ENCODE data around the gene FAM53B. TPM values are rescaled to one million over a fixed set of nuclear protein-coding genes. Genes with fewer than 3 reads are reported as not detected.
A peak's percentile ranks its signal among the peaks of the same experiment; 100 is the strongest.

The FAM53B gene
- total and polyA plus RNA-seq, 4 donors: 5.1 to 20.6 (median 9.6) TPM

GRCh38 chr10:124685261-124685660 is 58.9 kb downstream of the FAM53B start:
- Histone ChIP-seq H3K27ac (ENCODE audit: low read depth in 1 of 2, low read length in 2 of 2) (no peak overlapping the region), H3K4me3 (ENCODE audit: low read length in 2 of 2) (no peak overlapping the region), H3K9me3 (ENCODE audit: control insufficient read depth, low read length) (no peaks in the 10 kb centered on the region), H3K27me3 (ENCODE audit: control insufficient read depth in 1 of 2, insufficient read depth in 2 of 2, low read length in 1 of 2) (no peaks in the 10 kb centered on the region), H3K36me3 (ENCODE audit: control insufficient read depth in 1 of 2, insufficient read depth in 2 of 2, low read length in 1 of 2) (peaks cover 0 to 5% of the 10 kb centered on the region in 2 donors), H3K4me1 (ENCODE audit: control insufficient read depth in 1 of 2, insufficient read depth in 2 of 2, low read length in 2 of 2) (no peaks in the 10 kb centered on the region)
- peak in 1 of 2 donors; percentile 88 for DNase-seq
- intact Hi-C loops (cut with DNase I): no loop called here
- no peak for ATAC-seq (ENCODE audit: low FRiP score)
- 65% methylated on average over 12 of the region's 12 CpGs for WGBS, 2 donors

- intact Hi-C loops (cut with DNase I): no loop called here
- H3K9me3 ChIP-seq (ENCODE audit: control insufficient read depth, low read length): no peaks in the 10 kb centered on the region
- no peaks in the 10 kb centered on the region for H3K4me1 ChIP-seq (ENCODE audit: control insufficient read depth in 1 of 2, insufficient read depth in 2 of 2, low read length in 2 of 2)
- DNase-seq: no peak
- peaks cover 0 to 5% of the 10 kb centered on the region in 2 donors for H3K36me3 ChIP-seq (ENCODE audit: control insufficient read depth in 1 of 2, insufficient read depth in 2 of 2, low read length in 1 of 2)
- 60 to 63% methylated on average over 5 of the region's 5 CpGs for WGBS, 2 donors
- H3K27me3 ChIP-seq (ENCODE audit: control insufficient read depth in 1 of 2, insufficient read depth in 2 of 2, low read length in 1 of 2): no peaks in the 10 kb centered on the region
- H3K4me3 ChIP-seq (ENCODE audit: low read length in 2 of 2): no peak overlapping the region
- H3K27ac ChIP-seq (ENCODE audit: low read depth in 1 of 2, low read length in 2 of 2): no peak overlapping the region
- no peak for ATAC-seq (ENCODE audit: low FRiP score)
These were observed 60.4 kb downstream of the FAM53B start for GRCh38 chr10:124683814-124684213.

GRCh38 chr10:124681626-124682552 is 62.3 kb downstream of the FAM53B start:
- 93 to 96% methylated on average over 36 of the region's 36 CpGs for WGBS, 2 donors
- H3K27ac ChIP-seq (ENCODE audit: low read depth in 1 of 2, low read length in 2 of 2): no peak overlapping the region
- intact Hi-C loops (cut with DNase I): no loop called here

GRCh38 chr10:124681091-124681490 is 63.1 kb downstream of the FAM53B start:
- no peak overlapping the region for H3K27ac ChIP-seq (ENCODE audit: low read depth in 1 of 2, low read length in 2 of 2)
- intact Hi-C loops (cut with DNase I): no loop called here
- H3K9me3 ChIP-seq (ENCODE audit: control insufficient read depth, low read length): no peaks in the 10 kb centered on the region
- DNase-seq (no peak), ATAC-seq (ENCODE audit: low FRiP score) (no peak)
- H3K4me3 ChIP-seq (ENCODE audit: low read length in 2 of 2): no peak overlapping the region
- no peaks in the 10 kb centered on the region for H3K4me1 ChIP-seq (ENCODE audit: control insufficient read depth in 1 of 2, insufficient read depth in 2 of 2, low read length in 2 of 2)
- 85 to 94% methylated on average over 5 of the region's 5 CpGs for WGBS, 2 donors
- peaks cover 0 to 5% of the 10 kb centered on the region in 2 donors for H3K36me3 ChIP-seq (ENCODE audit: control insufficient read depth in 1 of 2, insufficient read depth in 2 of 2, low read length in 1 of 2)
- no peaks in the 10 kb centered on the region for H3K27me3 ChIP-seq (ENCODE audit: control insufficient read depth in 1 of 2, insufficient read depth in 2 of 2, low read length in 1 of 2)

More at GRCh38 chr10:124681626-124682552, 62.3 kb downstream of the FAM53B start:
- Histone ChIP-seq H3K9me3 (ENCODE audit: control insufficient read depth, low read length) (no peaks in the 10 kb centered on the region), H3K27me3 (ENCODE audit: control insufficient read depth in 1 of 2, insufficient read depth in 2 of 2, low read length in 1 of 2) (no peaks in the 10 kb centered on the region), H3K36me3 (ENCODE audit: control insufficient read depth in 1 of 2, insufficient read depth in 2 of 2, low read length in 1 of 2) (peaks cover 0 to 5% of the 10 kb centered on the region in 2 donors), H3K4me3 (ENCODE audit: low read length in 2 of 2) (no peak overlapping the region), H3K4me1 (ENCODE audit: control insufficient read depth in 1 of 2, insufficient read depth in 2 of 2, low read length in 2 of 2) (no peaks in the 10 kb centered on the region)
- ATAC-seq (ENCODE audit: low FRiP score) (no peak), DNase-seq (no peak)

- DNase-seq: peak in 1 of 2 donors; percentile 89
- Histone ChIP-seq H3K4me1 (ENCODE audit: control insufficient read depth in 1 of 2, insufficient read depth in 2 of 2, low read length in 2 of 2) (no peaks in the 10 kb centered on the region), H3K27me3 (ENCODE audit: control insufficient read depth in 1 of 2, insufficient read depth in 2 of 2, low read length in 1 of 2) (no peaks in the 10 kb centered on the region), H3K4me3 (ENCODE audit: low read length in 2 of 2) (no peak overlapping the region), H3K9me3 (ENCODE audit: control insufficient read depth, low read length) (no peaks in the 10 kb centered on the region), H3K36me3 (ENCODE audit: control insufficient read depth in 1 of 2, insufficient read depth in 2 of 2, low read length in 1 of 2) (peaks cover 0 to 5% of the 10 kb centered on the region in 2 donors), H3K27ac (ENCODE audit: low read depth in 1 of 2, low read length in 2 of 2) (no peak overlapping the region)
- intact Hi-C loops (cut with DNase I): no loop called here
- 83 to 87% methylated on average over 7 of the region's 7 CpGs for WGBS, 2 donors
- peak; percentile 5 for ATAC-seq (ENCODE audit: low FRiP score)
These were observed 63.5 kb downstream of the FAM53B start for GRCh38 chr10:124680675-124681074.

GRCh38 chr10:124679401-124679800 is 64.8 kb downstream of the FAM53B start:
- no peak overlapping the region for H3K27ac ChIP-seq (ENCODE audit: low read depth in 1 of 2, low read length in 2 of 2)
- no peaks in the 10 kb centered on the region for H3K9me3 ChIP-seq (ENCODE audit: control insufficient read depth, low read length)
- intact Hi-C loops (cut with DNase I): no loop called here
- peaks cover 0 to 5% of the 10 kb centered on the region in 2 donors for H3K36me3 ChIP-seq (ENCODE audit: control insufficient read depth in 1 of 2, insufficient read depth in 2 of 2, low read length in 1 of 2)
- H3K4me3 ChIP-seq (ENCODE audit: low read length in 2 of 2): no peak overlapping the region
- 68 to 70% methylated on average over 8 of the region's 8 CpGs for WGBS, 2 donors
- DNase-seq: no peak
- no peaks in the 10 kb centered on the region for H3K27me3 ChIP-seq (ENCODE audit: control insufficient read depth in 1 of 2, insufficient read depth in 2 of 2, low read length in 1 of 2)
- ATAC-seq (ENCODE audit: low FRiP score): no peak
- H3K4me1 ChIP-seq (ENCODE audit: control insufficient read depth in 1 of 2, insufficient read depth in 2 of 2, low read length in 2 of 2): no peaks in the 10 kb centered on the region

GRCh38 chr10:124678557-124679240 is 65.5 kb downstream of the FAM53B start:
- intact Hi-C loops (cut with DNase I): no loop called here
- DNase-seq (no peak), ATAC-seq (ENCODE audit: low FRiP score) (no peak)
- Histone ChIP-seq H3K4me3 (ENCODE audit: low read length in 2 of 2) (no peak overlapping the region), H3K27me3 (ENCODE audit: control insufficient read depth in 1 of 2, insufficient read depth in 2 of 2, low read length in 1 of 2) (no peaks in the 10 kb centered on the region), H3K9me3 (ENCODE audit: control insufficient read depth, low read length) (no peaks in the 10 kb centered on the region), H3K27ac (ENCODE audit: low read depth in 1 of 2, low read length in 2 of 2) (no peak overlapping the region), H3K36me3 (ENCODE audit: control insufficient read depth in 1 of 2, insufficient read depth in 2 of 2, low read length in 1 of 2) (peaks cover 0 to 5% of the 10 kb centered on the region in 2 donors), H3K4me1 (ENCODE audit: control insufficient read depth in 1 of 2, insufficient read depth in 2 of 2, low read length in 2 of 2) (no peaks in the 10 kb centered on the region)
- 82 to 83% methylated on average over 12 of the region's 12 CpGs for WGBS, 2 donors

- Histone ChIP-seq H3K4me1 (ENCODE audit: control insufficient read depth in 1 of 2, insufficient read depth in 2 of 2, low read length in 2 of 2) (no peaks in the 10 kb centered on the region), H3K9me3 (ENCODE audit: control insufficient read depth, low read length) (no peaks in the 10 kb centered on the region), H3K4me3 (ENCODE audit: low read length in 2 of 2) (no peak overlapping the region), H3K27me3 (ENCODE audit: control insufficient read depth in 1 of 2, insufficient read depth in 2 of 2, low read length in 1 of 2) (no peaks in the 10 kb centered on the region), H3K27ac (ENCODE audit: low read depth in 1 of 2, low read length in 2 of 2) (no peak overlapping the region), H3K36me3 (ENCODE audit: control insufficient read depth in 1 of 2, insufficient read depth in 2 of 2, low read length in 1 of 2) (peaks cover 0 to 5% of the 10 kb centered on the region in 2 donors)
- WGBS, 2 donors: 60 to 70% methylated on average over 10 of the region's 10 CpGs
- intact Hi-C loops (cut with DNase I): no loop called here
- DNase-seq (no peak), ATAC-seq (ENCODE audit: low FRiP score) (no peak)
These were observed 66.2 kb downstream of the FAM53B start for GRCh38 chr10:124677749-124678556.

All from aorta (tissue), 5 donors.